GM12892 (cell line): ENCODE measurements around the gene ZNF619.

Experiments used
- POLR2A ChIP-seq: IDR thresholded peaks from 2 replicates; pipeline ENCODE4 v1.6.1; 2011; ENCODE audit warnings: low read depth, low read length, control low read depth
- POLR2AphosphoS5 ChIP-seq: IDR thresholded peaks from 2 replicates; pipeline ENCODE4 v1.6.1; 2011; ENCODE audit warnings: low read depth, low read length, control low read depth
- TAF1 ChIP-seq: IDR thresholded peaks from 2 replicates; pipeline ENCODE4 v1.6.1; 2011; ENCODE audit warnings: low read depth, mild to moderate bottlenecking, control low read depth, low read length, borderline replicate concordance

GRCh38 chr3:40494698-40495097, 17.8 kb downstream of the ZNF619 start:
- TF ChIP-seq POLR2A = no peak
- no peak for TF ChIP-seq POLR2AphosphoS5
- TF ChIP-seq TAF1 = no peak
